ENCODE data around the gene CATSPERZ.
"Not testable (repeated sequence)": the region's sequence is repeated elsewhere in the genome, so short reads cannot be mapped to it uniquely, and the experiment has no call there.

CATSPERZ gene

GRCh38 chr11:64318766-64319761 lies 18.9 kb downstream of the CATSPERZ start:
- DNase-seq (ENCODE audit: low read depth): no peak

DNA sequence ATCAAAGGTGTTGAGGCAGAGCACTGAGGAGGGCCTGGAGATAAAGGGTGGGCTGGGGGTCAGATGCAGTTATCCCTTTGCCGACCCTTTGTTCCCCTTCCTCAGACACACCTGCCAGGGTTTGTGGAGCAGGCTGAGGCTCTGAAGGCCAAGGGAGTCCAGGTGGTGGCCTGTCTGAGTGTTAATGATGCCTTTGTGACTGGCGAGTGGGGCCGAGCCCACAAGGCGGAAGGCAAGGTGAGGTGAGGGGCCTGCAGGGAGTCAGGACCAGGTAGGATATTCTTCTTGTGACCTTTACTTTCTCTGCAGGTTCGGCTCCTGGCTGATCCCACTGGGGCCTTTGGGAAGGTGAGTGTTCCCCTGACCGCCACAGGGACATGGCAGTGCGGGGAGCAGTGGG lies 20.4 kb downstream of the CATSPERZ start:
- no peak for DNase-seq (ENCODE audit: low read depth)

DNA sequence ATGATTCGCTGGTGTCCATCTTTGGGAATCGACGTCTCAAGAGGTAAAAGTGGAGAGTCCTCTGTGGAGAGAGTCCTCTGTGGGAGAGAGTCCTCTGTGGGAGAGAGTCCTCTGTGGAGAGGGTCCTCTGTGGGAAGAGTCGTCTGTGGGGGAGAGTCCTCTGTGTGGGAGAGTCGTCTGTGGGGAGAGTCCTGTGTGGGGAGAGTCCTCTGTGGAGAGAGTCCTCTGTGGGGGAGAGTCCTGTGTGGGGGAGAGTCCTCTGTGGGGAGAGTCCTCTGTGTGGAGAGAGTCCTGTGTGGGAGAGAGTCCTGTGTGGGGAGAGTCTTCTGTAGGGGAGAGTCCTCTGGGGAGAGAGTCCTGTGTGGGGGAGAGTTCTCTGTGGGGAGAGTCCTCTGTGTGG lies 20.9 kb downstream of the CATSPERZ start:
- no peak for DNase-seq (ENCODE audit: low read depth)

DNA sequence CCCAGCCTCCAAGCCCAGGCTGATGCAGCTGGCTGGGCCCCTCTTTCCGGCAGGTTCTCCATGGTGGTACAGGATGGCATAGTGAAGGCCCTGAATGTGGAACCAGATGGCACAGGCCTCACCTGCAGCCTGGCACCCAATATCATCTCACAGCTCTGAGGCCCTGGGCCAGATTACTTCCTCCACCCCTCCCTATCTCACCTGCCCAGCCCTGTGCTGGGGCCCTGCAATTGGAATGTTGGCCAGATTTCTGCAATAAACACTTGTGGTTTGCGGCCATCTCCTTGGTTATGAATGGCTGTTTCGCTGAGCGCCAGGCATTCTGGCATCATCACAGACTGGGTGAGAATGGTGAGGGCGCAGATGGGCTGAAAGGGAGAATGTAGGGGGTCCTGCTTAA lies 21.4 kb downstream of the CATSPERZ start:
- no peak for DNase-seq (ENCODE audit: low read depth)

- no peak for DNase-seq (ENCODE audit: low read depth)
Measured at GRCh38 chr11:64322925-64323260, 22.7 kb downstream of the CATSPERZ start.

- DNase-seq (ENCODE audit: low read depth): no peak
Measured at GRCh38 chr11:64323373-64323772, 23.2 kb downstream of the CATSPERZ start.

- not testable (repeated sequence) for DNase-seq (ENCODE audit: low read depth)
Measured at GRCh38 chr11:64323984-64324383, 23.8 kb downstream of the CATSPERZ start.

GRCh38 chr11:64324692-64325469 lies 24.7 kb downstream of the CATSPERZ start:
- DNase-seq (ENCODE audit: low read depth): no peak

- no peak for DNase-seq (ENCODE audit: low read depth)
Measured at GRCh38 chr11:64327375-64327774, 27.2 kb downstream of the CATSPERZ start.

GRCh38 chr11:64327993-64328392 lies 27.8 kb downstream of the CATSPERZ start:
- no peak for DNase-seq (ENCODE audit: low read depth)

- no peak for DNase-seq (ENCODE audit: low read depth)
Measured at GRCh38 chr11:64330888-64331287, 30.7 kb downstream of the CATSPERZ start.

GRCh38 chr11:64331569-64332371 lies 31.6 kb downstream of the CATSPERZ start:
- peak; percentile 53 for DNase-seq (ENCODE audit: low read depth)

DNA sequence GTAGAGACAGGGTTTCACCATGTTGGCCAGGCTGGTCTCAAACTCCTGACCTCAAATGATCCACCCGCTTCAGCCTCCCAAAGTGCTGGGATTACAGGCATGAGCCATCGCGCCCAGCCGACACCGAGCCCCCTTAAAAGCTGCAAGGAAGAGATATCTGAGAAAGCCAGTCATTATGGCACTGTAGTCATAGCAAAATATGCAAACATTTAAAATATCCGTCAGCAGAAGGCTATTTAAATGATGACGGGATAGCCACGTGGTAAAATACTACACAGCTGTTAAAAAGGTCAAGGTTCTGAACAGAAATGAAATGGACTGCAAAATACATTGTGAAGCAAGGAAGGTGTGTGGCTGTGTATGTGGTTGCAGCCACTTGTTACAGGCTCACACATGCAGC lies 33.4 kb downstream of the CATSPERZ start:
- no peak for DNase-seq (ENCODE audit: low read depth)

DNA sequence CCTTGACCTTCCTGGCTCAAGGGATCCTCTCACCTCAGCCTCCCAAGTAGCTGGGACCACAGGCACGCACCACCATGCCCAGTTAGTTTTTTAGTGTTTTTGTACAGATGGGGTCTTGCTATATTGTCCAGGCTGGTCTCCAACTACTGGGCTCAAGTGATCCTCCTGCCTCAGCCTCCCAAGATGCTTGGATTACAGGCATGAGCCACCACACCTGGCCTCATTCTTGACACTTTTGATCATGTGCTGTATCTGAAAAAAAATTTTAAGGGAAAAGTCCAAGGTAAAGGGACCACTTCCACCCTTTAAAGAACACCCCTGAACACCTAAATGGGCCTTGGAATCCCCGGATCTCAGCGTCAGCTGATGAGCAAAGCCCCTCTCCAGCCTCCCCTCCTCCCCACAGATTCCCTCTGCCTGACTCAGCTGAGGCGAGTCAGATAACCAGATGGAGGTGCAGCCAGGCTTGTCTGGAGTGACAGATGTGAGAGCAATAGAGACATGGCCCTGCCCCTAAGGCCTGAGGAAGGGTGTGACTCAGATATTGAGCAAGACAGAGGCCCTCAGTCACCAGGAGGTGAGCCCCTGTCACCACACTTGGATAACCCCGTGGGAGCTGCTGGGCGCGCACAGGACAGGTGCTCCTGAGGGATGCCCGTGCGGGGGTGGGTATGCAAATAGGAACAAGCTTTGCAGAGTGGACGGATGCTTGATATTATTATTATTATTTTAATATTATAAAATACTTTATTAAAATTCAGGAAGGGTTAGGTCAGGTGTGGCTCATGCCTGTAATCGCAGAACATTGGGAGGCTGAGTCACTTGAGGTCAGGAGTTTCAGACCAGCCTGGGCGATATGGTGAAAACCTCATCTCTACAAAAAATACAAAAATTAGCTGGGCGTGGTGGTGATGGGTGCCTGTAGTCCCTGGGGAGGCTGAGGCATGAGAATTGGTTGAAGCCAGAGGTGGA lies 34.9 kb downstream of the CATSPERZ start:
- no peak for DNase-seq (ENCODE audit: low read depth)

DNA sequence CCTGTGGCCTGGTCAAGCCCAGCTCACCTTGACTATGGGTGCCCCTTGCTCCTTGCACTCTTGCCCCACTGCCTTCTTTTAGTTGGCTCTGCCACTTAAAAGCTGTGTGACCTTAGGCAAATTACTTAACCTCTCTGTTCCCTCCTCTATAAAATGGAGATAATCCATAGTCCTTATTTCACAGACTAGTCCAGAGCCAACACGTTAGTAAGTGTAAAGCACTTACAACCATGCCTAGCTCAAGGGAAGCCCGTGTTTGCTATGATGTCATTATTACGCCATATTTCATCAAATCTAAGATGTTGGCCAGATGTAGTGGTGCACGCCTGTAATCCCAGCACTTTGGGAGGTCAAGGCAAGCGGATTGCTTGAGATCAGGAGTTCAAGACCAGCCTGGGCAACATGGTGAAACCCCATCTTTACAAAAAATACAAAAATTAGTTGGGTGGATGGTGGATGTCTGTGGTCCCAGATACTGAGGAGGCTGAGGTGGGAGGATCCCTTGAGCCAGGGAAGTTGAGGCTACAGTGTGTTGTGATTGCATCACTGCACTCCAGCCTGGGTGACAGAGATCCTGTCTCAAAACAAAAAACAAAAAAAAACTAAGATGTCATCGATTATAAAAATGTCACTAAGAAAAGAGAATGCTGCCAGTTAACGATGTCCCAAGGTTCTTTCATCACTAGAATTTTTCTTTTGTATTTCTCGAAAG lies 37.5 kb downstream of the CATSPERZ start:
- DNase-seq (ENCODE audit: low read depth): no peak

DNA sequence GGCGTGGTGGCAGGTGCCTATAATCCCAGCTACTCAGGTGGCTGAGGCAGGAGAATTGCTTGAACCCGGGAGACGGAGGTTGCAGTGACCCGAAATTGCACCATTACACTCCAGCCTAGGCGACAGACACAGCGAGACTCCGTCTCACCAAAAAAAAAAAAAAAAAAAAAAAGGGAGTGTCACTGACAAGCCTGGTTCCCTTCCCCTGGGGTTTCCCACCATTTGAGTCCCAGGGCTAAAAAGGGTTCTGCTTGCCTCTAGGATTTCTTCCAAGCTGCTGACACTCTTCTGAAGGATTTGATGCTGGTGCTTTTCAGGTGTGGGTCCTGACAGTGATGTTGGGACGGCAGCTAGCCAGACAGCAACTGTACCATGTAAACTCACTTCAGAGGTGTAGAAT lies 38.6 kb downstream of the CATSPERZ start:
- no peak for DNase-seq (ENCODE audit: low read depth)

GRCh38 chr11:64339286-64339685 lies 39.1 kb downstream of the CATSPERZ start:
- no peak for DNase-seq (ENCODE audit: low read depth)

DNA sequence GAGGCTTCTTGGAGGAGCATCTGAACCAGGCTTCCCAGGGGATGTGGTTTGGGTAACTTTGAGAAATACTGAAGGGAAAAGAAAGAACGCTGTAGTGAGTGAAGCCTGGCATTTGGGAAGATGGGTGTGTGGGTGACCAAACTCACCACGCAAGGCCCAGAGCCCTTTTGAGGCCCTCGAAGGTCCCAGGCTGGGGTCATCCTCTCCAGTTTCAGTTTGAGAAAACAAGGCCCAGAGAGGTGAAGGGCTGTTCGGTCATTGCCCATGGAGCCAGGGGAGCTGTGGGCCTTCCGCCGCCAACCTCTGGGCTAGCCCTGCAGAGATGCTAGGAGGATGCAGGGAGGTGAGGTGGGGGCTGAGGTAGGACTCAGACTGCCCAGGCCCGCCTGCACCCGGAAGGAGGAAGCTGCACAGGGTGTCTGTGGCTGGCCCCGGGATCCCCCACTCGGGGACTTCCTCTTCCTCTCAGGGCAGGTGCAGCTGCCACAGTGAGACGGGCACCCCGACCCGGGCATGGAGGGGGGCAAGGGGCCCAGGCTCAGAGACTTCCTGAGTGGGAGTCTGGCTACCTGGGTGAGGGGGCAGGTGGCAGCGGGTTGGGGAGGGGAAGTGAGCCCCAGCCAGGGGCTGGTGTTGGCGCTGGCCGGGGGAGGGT lies 39.7 kb downstream of the CATSPERZ start, which contains the start of gene CCDC88B:
Gene CCDC88B, plus strand, starts transcription at position 451 of the 655 bp plus-strand sequence. Its CDS starts 63 bp downstream, at position 514.
- DNase-seq (ENCODE audit: low read depth): peak; percentile 78

- peak; percentile 71 for DNase-seq (ENCODE audit: low read depth)
Measured at GRCh38 chr11:64340671-64341335, 40.6 kb downstream of the CATSPERZ start.
